Measurements from ENCODE around the gene KCNT1.

DNA sequence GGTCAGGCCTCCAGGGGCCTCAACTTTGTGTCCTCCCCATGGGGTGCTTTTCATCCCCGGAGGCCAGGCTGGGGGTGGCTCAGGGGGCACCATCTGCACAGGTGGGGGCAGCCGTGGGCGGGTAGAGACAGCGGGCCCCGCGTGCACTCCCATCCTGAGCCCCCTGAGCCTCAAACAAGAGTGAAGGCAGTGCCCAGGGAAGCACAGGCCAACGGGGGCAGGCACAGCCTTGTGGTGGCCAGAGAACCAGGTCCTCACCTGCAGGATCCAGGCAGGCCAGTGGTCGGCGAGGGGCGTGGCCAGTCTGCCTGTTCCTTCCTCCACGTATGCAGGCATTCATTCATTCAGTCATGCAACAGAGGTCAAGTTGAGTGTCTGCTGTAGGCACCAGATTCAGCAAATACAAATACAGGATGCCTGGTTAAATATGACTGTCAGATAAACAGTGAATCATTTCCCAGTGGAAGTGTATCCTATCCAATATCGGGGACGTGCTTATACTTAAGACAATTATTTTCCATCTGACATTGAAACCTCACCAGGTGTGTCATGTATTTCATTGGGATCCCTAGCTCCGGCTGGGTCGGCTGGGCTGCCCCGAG is 22.3 kb downstream of the KCNT1 start:
- TF ChIP-seq, protein P1, sequence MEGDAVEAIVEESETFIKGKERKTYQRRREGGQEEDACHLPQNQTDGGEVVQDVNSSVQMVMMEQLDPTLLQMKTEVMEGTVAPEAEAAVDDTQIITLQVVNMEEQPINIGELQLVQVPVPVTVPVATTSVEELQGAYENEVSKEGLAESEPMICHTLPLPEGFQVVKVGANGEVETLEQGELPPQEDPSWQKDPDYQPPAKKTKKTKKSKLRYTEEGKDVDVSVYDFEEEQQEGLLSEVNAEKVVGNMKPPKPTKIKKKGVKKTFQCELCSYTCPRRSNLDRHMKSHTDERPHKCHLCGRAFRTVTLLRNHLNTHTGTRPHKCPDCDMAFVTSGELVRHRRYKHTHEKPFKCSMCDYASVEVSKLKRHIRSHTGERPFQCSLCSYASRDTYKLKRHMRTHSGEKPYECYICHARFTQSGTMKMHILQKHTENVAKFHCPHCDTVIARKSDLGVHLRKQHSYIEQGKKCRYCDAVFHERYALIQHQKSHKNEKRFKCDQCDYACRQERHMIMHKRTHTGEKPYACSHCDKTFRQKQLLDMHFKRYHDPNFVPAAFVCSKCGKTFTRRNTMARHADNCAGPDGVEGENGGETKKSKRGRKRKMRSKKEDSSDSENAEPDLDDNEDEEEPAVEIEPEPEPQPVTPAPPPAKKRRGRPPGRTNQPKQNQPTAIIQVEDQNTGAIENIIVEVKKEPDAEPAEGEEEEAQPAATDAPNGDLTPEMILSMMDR (IDR thresholded peaks at IDR 0.05): no peak
- no peak for TF ChIP-seq POLR2A (IDR thresholded peaks at IDR 0.05)

Data from thyroid gland (tissue), 4 donors.